GM13976 (cell line): ENCODE results near the gene PCP4.

Experiments
- DNase-seq: peaks from one replicate; pipeline ENCODE4 v3.0.0; 2012; ENCODE audit warnings: low spot score
- CTCF ChIP-seq: IDR thresholded peaks from 2 replicates; pipeline ENCODE4 v1.5.1; 2012; ENCODE audit warnings: borderline replicate concordance, mild to moderate bottlenecking; ENCODE audit not compliant: insufficient read depth; ENCODE audit errors: extremely low read depth, missing control alignments, control extremely low read depth
- in situ Hi-C: fragments of 300-500 bp; cut with MboI; formaldehyde crosslinking; loops from one replicate; pipeline ENCODE4 v1.12.0; 2022; ENCODE audit warnings: low sequenced_read_pairs, mixed read lengths, inconsistent platforms; ENCODE audit not compliant: unreplicated experiment

Gene PCP4

GRCh38 chr21:39927304-39927886 is 60.2 kb downstream of the PCP4 start:
- TF ChIP-seq CTCF: no peak
- in situ Hi-C loops: no loop called here
- DNase-seq: no peak

- DNase-seq: no peak
- no peak for TF ChIP-seq CTCF
- in situ Hi-C loops: no loop called here
These were observed 65.1 kb downstream of the PCP4 start for GRCh38 chr21:39932335-39932734.

- in situ Hi-C loops: no loop called here
- TF ChIP-seq CTCF: no peak
- DNase-seq: no peak
These were observed 67.7 kb downstream of the PCP4 start for GRCh38 chr21:39934895-39935294.

GRCh38 chr21:39935716-39936115 is 68.5 kb downstream of the PCP4 start:
- TF ChIP-seq CTCF: no peak
- DNase-seq: no peak
- in situ Hi-C loops: no loop called here

- no peak for TF ChIP-seq CTCF
- no peak for DNase-seq
- in situ Hi-C loops: no loop called here
These were observed 70.9 kb downstream of the PCP4 start for GRCh38 chr21:39938086-39938625.

GRCh38 chr21:39946199-39946598 is 79.0 kb downstream of the PCP4 start:
- no peak for DNase-seq
- TF ChIP-seq CTCF: no peak
- in situ Hi-C loops: no loop called here
